Urothelium cell line (cell line): ENCODE data around the gene SLC16A11.
"Not testable (repeated sequence)": the region's sequence is repeated elsewhere in the genome, so short reads cannot be mapped to it uniquely, and the experiment has no call there.

ENCODE experiments used
- DNase-seq: peaks from one replicate; pipeline ENCODE4 v3.0.0; 2011; ENCODE audit warnings: low spot score, mixed read lengths
- FAIRE-seq: peaks from 2 replicates; lab custom pipeline; 2011; peaks lifted over from hg19 to GRCh38; lab: Jason Lieb, UNC

SLC16A11 gene

GRCh38 chr17:7011942-7012254, 32.0 kb downstream of the SLC16A11 start:
- FAIRE-seq (no peak), DNase-seq (no peak)

- no peak for DNase-seq
- FAIRE-seq: no peak
Measured at GRCh38 chr17:7011415-7011814, 32.5 kb downstream of the SLC16A11 start.

- no peak for DNase-seq
- no peak for FAIRE-seq
Measured at GRCh38 chr17:7010523-7010922, 33.4 kb downstream of the SLC16A11 start.

- FAIRE-seq (no peak), DNase-seq (no peak)
Measured at GRCh38 chr17:7007143-7007542, 36.7 kb downstream of the SLC16A11 start.

GRCh38 chr17:7005716-7006115, 38.2 kb downstream of the SLC16A11 start:
- FAIRE-seq (no peak), DNase-seq (no peak)

GRCh38 chr17:7004398-7005253, 39.3 kb downstream of the SLC16A11 start:
- no peak for FAIRE-seq

GRCh38 chr17:7003745-7004144, 40.1 kb downstream of the SLC16A11 start:
- DNase-seq (no peak), FAIRE-seq (no peak)

More at GRCh38 chr17:7004398-7005253, 39.3 kb downstream of the SLC16A11 start:
- peak; percentile 40 for DNase-seq

GRCh38 chr17:7002288-7003047, 41.4 kb downstream of the SLC16A11 start:
- no peak for DNase-seq
- no peak for FAIRE-seq

- DNase-seq: no peak
- no peak for FAIRE-seq
Measured at GRCh38 chr17:7001318-7001961, 42.5 kb downstream of the SLC16A11 start.

- FAIRE-seq (no peak), DNase-seq (no peak)
Measured at GRCh38 chr17:6998855-6999508, 44.9 kb downstream of the SLC16A11 start.

GRCh38 chr17:6997171-6997570, 46.7 kb downstream of the SLC16A11 start:
- DNase-seq: no peak
- FAIRE-seq: no peak

- DNase-seq: no peak
- no peak for FAIRE-seq
Measured at GRCh38 chr17:6996256-6997011, 47.5 kb downstream of the SLC16A11 start.

- DNase-seq (no peak), FAIRE-seq (no peak)
Measured at GRCh38 chr17:6995500-6996255, 48.2 kb downstream of the SLC16A11 start, which contains the start of gene ALOX12. ALOX12 (plus strand) TSS chr17:6996049; CDS start chr17:6996118, 69 bp downstream.

- no peak for FAIRE-seq
- no peak for DNase-seq
Measured at GRCh38 chr17:6994666-6995256, 49.1 kb downstream of the SLC16A11 start.

GRCh38 chr17:6994118-6994598, 49.7 kb downstream of the SLC16A11 start:
- DNase-seq (no peak), FAIRE-seq (no peak)

GRCh38 chr17:6993613-6994056, 50.3 kb downstream of the SLC16A11 start:
- not testable (repeated sequence) for FAIRE-seq, DNase-seq
